ENCODE measurements around the gene ZNF135. TPM values are rescaled to one million over a fixed set of nuclear protein-coding genes. Genes with fewer than 3 reads are reported as not detected.

Gene ZNF135
- total and polyA plus RNA-seq, 2 of the 13 experiments (the other 11 are each of a cell fraction or from before 2014, with no cell fraction given), result not detected

DNA sequence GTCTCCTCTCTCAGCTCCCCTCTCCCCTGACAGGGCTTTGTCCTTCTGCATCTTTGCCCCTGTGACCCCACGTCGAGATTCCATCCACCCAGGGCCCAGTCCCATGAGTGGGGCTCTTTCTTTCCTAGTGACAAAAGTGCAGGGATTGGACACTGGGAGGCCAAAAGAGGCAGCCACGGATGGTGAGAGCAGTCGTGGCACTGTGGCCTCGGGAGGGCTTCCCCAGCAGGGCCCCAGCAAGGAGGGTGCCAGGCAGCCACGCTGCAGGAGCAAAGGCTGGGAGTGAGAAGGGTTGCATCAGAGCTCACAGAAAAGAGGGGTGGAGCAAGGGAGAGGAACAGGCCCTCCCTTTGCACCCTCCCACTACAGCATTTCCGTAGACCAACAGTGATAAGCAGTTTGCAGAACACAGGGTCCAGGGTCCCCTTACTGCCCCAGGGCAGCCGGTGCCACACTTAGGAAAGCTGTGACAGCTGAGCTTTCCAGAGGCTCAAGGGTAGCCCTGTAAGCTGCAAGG is 20.3 kb upstream of the ZNF135 start (continued):
- TF ChIP-seq ZNF513 (CRISPR knock-in tag; conservative IDR thresholded peaks at IDR 0.05), result no peak
- TF ChIP-seq SPEN (CRISPR knock-in tag; IDR thresholded peaks at IDR 0.05; ENCODE audit: low read depth), result peak; percentile 60; the same call in 1 of the 2 replicates
- TF ChIP-seq ZNF251 (CRISPR knock-in tag; IDR thresholded peaks at IDR 0.05), result no peak
- TF ChIP-seq CBX5 (CRISPR knock-in tag; IDR thresholded peaks at IDR 0.05; ENCODE audit: borderline replicate concordance), result peak; percentile 78; the same call in 1 of the 2 replicates
- no peak for TF ChIP-seq HCFC1 (IDR thresholded peaks at IDR 0.05; ENCODE audit: low read depth, low read length)
- 0 out of 2 replicates have a peak, but pooled peaks have one; percentile 17 for TF ChIP-seq HNF4G (IDR thresholded peaks at IDR 0.05; ENCODE audit: borderline replicate concordance, low read depth, low read length)
- TF ChIP-seq HNF4G (CRISPR knock-in tag; IDR thresholded peaks at IDR 0.05; ENCODE audit: borderline replicate concordance, low read depth), result no peak
- TF ChIP-seq ZMYM4 (CRISPR knock-in tag; IDR thresholded peaks at IDR 0.05), result peak; percentile 35; the same call in 1 of the 2 replicates
- TF ChIP-seq, protein P1, sequence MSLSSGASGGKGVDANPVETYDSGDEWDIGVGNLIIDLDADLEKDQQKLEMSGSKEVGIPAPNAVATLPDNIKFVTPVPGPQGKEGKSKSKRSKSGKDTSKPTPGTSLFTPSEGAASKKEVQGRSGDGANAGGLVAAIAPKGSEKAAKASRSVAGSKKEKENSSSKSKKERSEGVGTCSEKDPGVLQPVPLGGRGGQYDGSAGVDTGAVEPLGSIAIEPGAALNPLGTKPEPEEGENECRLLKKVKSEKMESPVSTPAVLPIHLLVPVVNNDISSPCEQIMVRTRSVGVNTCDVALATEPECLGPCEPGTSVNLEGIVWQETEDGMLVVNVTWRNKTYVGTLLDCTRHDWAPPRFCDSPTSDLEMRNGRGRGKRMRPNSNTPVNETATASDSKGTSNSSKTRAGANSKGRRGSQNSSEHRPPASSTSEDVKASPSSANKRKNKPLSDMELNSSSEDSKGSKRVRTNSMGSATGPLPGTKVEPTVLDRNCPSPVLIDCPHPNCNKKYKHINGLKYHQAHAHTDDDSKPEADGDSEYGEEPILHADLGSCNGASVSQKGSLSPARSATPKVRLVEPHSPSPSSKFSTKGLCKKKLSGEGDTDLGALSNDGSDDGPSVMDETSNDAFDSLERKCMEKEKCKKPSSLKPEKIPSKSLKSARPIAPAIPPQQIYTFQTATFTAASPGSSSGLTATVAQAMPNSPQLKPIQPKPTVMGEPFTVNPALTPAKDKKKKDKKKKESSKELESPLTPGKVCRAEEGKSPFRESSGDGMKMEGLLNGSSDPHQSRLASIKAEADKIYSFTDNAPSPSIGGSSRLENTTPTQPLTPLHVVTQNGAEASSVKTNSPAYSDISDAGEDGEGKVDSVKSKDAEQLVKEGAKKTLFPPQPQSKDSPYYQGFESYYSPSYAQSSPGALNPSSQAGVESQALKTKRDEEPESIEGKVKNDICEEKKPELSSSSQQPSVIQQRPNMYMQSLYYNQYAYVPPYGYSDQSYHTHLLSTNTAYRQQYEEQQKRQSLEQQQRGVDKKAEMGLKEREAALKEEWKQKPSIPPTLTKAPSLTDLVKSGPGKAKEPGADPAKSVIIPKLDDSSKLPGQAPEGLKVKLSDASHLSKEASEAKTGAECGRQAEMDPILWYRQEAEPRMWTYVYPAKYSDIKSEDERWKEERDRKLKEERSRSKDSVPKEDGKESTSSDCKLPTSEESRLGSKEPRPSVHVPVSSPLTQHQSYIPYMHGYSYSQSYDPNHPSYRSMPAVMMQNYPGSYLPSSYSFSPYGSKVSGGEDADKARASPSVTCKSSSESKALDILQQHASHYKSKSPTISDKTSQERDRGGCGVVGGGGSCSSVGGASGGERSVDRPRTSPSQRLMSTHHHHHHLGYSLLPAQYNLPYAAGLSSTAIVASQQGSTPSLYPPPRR (CRISPR knock-in tag; IDR thresholded peaks at IDR 0.05; ENCODE audit: borderline replicate concordance), result peak; percentile 25; the same call in 1 of the 2 replicates
- no peak for TF ChIP-seq ZNF672 (CRISPR knock-in tag; IDR thresholded peaks at IDR 0.05)
- TF ChIP-seq ZNF160 (CRISPR knock-in tag; IDR thresholded peaks at IDR 0.05), result 0 out of 2 replicates have a peak, but pooled peaks have one; percentile 30
- peak; percentile 61; the same call in 1 of the 2 replicates for TF ChIP-seq ZFY (CRISPR knock-in tag; IDR thresholded peaks at IDR 0.05)
- no peak for TF ChIP-seq HNRNPUL1 (IDR thresholded peaks at IDR 0.05; ENCODE audit: low read depth, low read length)
- no peak for TF ChIP-seq ARNTL (CRISPR knock-in tag; IDR thresholded peaks at IDR 0.05)
- TF ChIP-seq NRL (CRISPR knock-in tag; IDR thresholded peaks at IDR 0.05; ENCODE audit: borderline replicate concordance), result no peak
- TF ChIP-seq MXD1 (CRISPR knock-in tag; IDR thresholded peaks at IDR 0.05), result no peak
- no peak for TF ChIP-seq ZNF547 (CRISPR knock-in tag; IDR thresholded peaks at IDR 0.05)
- TF ChIP-seq, protein P2, sequence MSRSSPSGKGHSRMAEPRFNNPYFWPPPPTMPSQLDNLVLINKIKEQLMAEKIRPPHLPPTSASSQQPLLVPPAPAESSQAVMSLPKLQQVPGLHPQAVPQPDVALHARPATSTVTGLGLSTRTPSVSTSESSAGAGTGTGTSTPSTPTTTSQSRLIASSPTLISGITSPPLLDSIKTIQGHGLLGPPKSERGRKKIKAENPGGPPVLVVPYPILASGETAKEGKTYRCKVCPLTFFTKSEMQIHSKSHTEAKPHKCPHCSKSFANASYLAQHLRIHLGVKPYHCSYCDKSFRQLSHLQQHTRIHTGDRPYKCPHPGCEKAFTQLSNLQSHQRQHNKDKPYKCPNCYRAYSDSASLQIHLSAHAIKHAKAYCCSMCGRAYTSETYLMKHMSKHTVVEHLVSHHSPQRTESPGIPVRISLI (CRISPR knock-in tag; IDR thresholded peaks at IDR 0.05; ENCODE audit: borderline replicate concordance), result no peak
- no peak for TF ChIP-seq ZNF326 (CRISPR knock-in tag; IDR thresholded peaks at IDR 0.05; ENCODE audit: borderline replicate concordance)
- TF ChIP-seq ZC3H13 (CRISPR knock-in tag; IDR thresholded peaks at IDR 0.05), result no peak
- TF ChIP-seq MED8 (CRISPR knock-in tag; IDR thresholded peaks at IDR 0.05; ENCODE audit: insufficient replicate concordance), result no peak

All from HepG2 (cell line).